GM10266 (cell line): ENCODE data around the gene CLEC4G.
"Not testable (repeated sequence)": the region's sequence is repeated elsewhere in the genome, so short reads cannot be mapped to it uniquely, and the experiment has no call there.

Experiments used
- DNase-seq: peaks from one replicate; pipeline ENCODE4 v3.0.0; 2012; ENCODE audit errors: extremely low spot score
- TF ChIP-seq, protein P1 (sequence below): IDR thresholded peaks from 2 replicates; pipeline ENCODE4 v1.5.1; 2012; ENCODE audit warnings: mild to moderate bottlenecking, low read depth; ENCODE audit not compliant: control insufficient read depth, insufficient read depth; ENCODE audit errors: missing control alignments

The CLEC4G gene

GRCh38 chr19:7759156-7759555, 27.2 kb upstream of the CLEC4G start:
- no peak for DNase-seq
- TF ChIP-seq, protein P1, sequence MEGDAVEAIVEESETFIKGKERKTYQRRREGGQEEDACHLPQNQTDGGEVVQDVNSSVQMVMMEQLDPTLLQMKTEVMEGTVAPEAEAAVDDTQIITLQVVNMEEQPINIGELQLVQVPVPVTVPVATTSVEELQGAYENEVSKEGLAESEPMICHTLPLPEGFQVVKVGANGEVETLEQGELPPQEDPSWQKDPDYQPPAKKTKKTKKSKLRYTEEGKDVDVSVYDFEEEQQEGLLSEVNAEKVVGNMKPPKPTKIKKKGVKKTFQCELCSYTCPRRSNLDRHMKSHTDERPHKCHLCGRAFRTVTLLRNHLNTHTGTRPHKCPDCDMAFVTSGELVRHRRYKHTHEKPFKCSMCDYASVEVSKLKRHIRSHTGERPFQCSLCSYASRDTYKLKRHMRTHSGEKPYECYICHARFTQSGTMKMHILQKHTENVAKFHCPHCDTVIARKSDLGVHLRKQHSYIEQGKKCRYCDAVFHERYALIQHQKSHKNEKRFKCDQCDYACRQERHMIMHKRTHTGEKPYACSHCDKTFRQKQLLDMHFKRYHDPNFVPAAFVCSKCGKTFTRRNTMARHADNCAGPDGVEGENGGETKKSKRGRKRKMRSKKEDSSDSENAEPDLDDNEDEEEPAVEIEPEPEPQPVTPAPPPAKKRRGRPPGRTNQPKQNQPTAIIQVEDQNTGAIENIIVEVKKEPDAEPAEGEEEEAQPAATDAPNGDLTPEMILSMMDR = no peak

- TF ChIP-seq, protein P1 = no peak
- DNase-seq = no peak
These were observed 25.4 kb upstream of the CLEC4G start for GRCh38 chr19:7757358-7757757.

DNA sequence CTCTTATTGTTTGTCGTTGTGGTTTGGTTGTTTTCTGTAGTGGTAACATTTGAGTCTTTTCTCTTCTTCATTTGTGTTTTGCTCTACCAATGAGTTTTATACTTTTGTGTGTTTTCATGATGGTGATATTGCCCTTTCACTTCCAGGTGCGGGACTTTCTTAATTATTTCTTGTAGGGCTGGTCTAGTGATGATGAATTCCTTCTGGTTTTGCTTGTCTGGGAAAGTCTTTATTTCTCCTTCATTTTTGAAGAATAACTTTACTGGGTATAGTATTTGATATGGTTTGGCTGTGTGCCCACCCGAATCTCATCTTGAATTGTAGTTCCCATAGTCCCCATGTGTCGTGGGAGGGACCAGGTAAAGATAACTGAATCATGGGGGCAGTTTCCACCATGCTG, 24.3 kb upstream of the CLEC4G start:
- DNase-seq = no peak
- TF ChIP-seq, protein P1 = no peak

GRCh38 chr19:7751157-7751783, 19.4 kb upstream of the CLEC4G start:
- DNase-seq = no peak
- TF ChIP-seq, protein P1 = no peak

DNA sequence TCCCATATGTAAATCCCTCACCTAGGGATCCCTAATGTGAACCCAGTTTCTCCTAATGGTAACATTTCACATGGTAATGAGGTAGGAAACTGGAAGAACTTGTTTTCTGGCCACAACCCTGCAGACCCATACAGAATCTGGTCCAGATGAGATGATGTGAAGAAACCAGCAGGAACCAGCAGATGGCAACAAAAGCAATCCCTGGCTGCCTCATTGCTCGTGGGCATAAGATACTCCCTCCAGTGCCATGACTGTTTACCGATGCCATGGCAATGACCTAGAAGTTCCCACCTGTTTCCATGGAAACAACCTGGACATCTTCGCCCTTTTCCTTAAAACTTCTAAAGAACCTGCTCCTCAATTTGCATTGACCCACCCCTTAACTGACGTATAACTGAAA, 16.8 kb upstream of the CLEC4G start:
- DNase-seq = no peak
- TF ChIP-seq, protein P1 = no peak

DNA sequence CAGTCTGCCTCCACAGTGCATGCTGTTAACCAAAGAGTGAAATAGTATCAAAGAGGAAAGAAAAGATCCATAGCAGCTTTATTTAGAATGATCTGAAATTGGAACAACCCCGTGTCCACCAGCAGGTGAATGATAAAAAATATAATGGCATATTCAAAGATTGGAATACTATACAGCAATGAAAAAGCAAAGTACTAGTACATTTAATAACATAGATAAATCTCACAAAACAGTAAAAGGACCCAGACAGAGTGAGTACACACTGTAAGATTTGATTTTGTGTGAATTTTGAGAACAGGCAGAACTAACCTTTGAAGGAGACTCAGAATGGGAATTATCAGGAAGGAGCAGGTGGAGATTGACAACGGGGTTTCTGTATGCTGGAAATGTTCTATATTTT, 16.3 kb upstream of the CLEC4G start:
- TF ChIP-seq, protein P1 = no peak
- DNase-seq = no peak

- DNase-seq = no peak
- TF ChIP-seq, protein P1 = no peak
These were observed 15.3 kb upstream of the CLEC4G start, which contains the start of gene CD209 for GRCh38 chr19:7746903-7747884. TSS of gene CD209 (minus strand) at chr19:7747534. CDS start at chr19:7747511, 23 bp downstream.

DNA sequence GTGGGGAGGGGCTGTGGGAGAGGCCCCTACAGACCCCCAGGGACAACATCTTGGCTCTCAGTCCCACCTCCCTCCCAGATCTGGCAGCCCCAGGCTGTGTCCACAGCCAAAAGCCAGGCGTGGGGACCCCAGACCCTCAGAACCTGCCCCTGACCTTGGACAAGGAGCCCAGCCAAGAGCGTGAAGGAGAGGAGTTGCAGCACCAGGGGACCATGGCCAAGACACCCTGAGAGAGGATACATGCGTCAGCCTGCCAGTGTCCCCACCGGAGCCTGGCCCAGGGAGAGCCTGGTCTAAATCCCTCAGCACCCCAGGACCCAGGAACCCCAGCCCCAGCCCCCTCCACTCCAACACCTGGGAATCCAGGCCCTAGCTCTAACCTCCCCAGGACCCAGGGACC, 14.4 kb upstream of the CLEC4G start:
- not testable (repeated sequence) for DNase-seq
